SK-N-SH treated with all-trans-retinoic acid at 6 μM for 48 hours (cell line): ENCODE results near the gene ETV6.
A peak's percentile ranks its signal among the peaks of the same experiment; 100 is the strongest.

ENCODE experiments used
- ATAC-seq: fragments of 200-7000 bp; cut with Tn5 transposase; 3 replicates; pipeline ENCODE4 v1.9.1; 2020; ENCODE audit warnings: mild to moderate bottlenecking, moderate library complexity
- ARNTL ChIP-seq: fragments of 450-650 bp; formaldehyde crosslinking; IDR thresholded peaks from 2 replicates; pipeline ENCODE4 v1.5.0; 2020; ENCODE audit warnings: low read depth, mild to moderate bottlenecking, moderate library complexity, borderline replicate concordance
- CREB5 ChIP-seq: fragments of 250-450 bp; sonication (Bioruptor Pico); IDR thresholded peaks from 2 replicates; pipeline ENCODE4 v1.5.1; 2020; ENCODE audit warnings: low read depth, mild to moderate bottlenecking, moderate library complexity
- CSDC2 ChIP-seq: fragments of 250-450 bp; sonication (Bioruptor Pico); IDR thresholded peaks from 2 replicates; pipeline ENCODE4 v1.5.0; 2020; ENCODE audit warnings: mild to moderate bottlenecking, moderate library complexity
- CSRNP3 ChIP-seq: fragments of 250-450 bp; sonication (Bioruptor Pico); IDR thresholded peaks from 2 replicates; pipeline ENCODE4 v1.5.1; 2021; ENCODE audit warnings: mild to moderate bottlenecking, moderate library complexity
- ESRRG ChIP-seq: fragments of 250-450 bp; sonication (Bioruptor Pico); IDR thresholded peaks from 2 replicates; pipeline ENCODE4 v1.6.1; 2021; ENCODE audit warnings: mild to moderate bottlenecking
- GLIS3 ChIP-seq: fragments of 250-450 bp; sonication (Bioruptor Pico); IDR thresholded peaks from 2 replicates; pipeline ENCODE4 v1.5.0; 2020; ENCODE audit warnings: mild to moderate bottlenecking, moderate library complexity
- ISL1 ChIP-seq: fragments of 250-450 bp; sonication (Bioruptor Pico); IDR thresholded peaks from 2 replicates; pipeline ENCODE4 v2.1.2; 2022; ENCODE audit warnings: mild to moderate bottlenecking, moderate library complexity
- OSR1 ChIP-seq: fragments of 250-450 bp; sonication (Bioruptor Pico); IDR thresholded peaks from 2 replicates; pipeline ENCODE4 v1.8.0; 2022; ENCODE audit warnings: moderate library complexity, mild to moderate bottlenecking, inconsistent platforms
- PATZ1 ChIP-seq: fragments of 250-450 bp; sonication (Bioruptor Pico); IDR thresholded peaks from 2 replicates; pipeline ENCODE4 v1.8.0; 2020; ENCODE audit warnings: mild to moderate bottlenecking, moderate library complexity, borderline replicate concordance
- POU6F1 ChIP-seq: fragments of 250-450 bp; sonication (Bioruptor Pico); IDR thresholded peaks from 2 replicates; pipeline ENCODE4 v1.8.0; 2021; ENCODE audit warnings: low read depth, mild to moderate bottlenecking, moderate library complexity, borderline replicate concordance
- PPARA ChIP-seq: fragments of 250-450 bp; sonication (Bioruptor Pico); IDR thresholded peaks from 2 replicates; pipeline ENCODE4 v1.5.0; 2020; ENCODE audit warnings: mild to moderate bottlenecking, borderline replicate concordance
- RARB ChIP-seq: fragments of 250-450 bp; sonication (Bioruptor Pico); IDR thresholded peaks from 2 replicates; pipeline ENCODE4 v1.8.0; 2021; ENCODE audit warnings: mild to moderate bottlenecking, moderate library complexity
- SNAI2 ChIP-seq: fragments of 250-450 bp; sonication (Bioruptor Pico); IDR thresholded peaks from 2 replicates; pipeline ENCODE4 v1.5.0; 2020; ENCODE audit warnings: mild to moderate bottlenecking, moderate library complexity
- TCF4 ChIP-seq: fragments of 250-450 bp; sonication (Bioruptor Pico); IDR thresholded peaks from 2 replicates; pipeline ENCODE4 v1.8.0; 2021; ENCODE audit warnings: mild to moderate bottlenecking, moderate library complexity, borderline replicate concordance
- TOX ChIP-seq: fragments of 250-450 bp; sonication (Bioruptor Pico); IDR thresholded peaks from 2 replicates; pipeline ENCODE4 v1.8.0; 2021; ENCODE audit warnings: mild to moderate bottlenecking, moderate library complexity, borderline replicate concordance
- TSHZ2 ChIP-seq: fragments of 250-450 bp; sonication (Bioruptor Pico); IDR thresholded peaks from 2 replicates; pipeline ENCODE4 v1.5.0; 2020; ENCODE audit warnings: mild to moderate bottlenecking, moderate library complexity
- ZC3H10 ChIP-seq: fragments of 250-450 bp; sonication (Bioruptor Pico); IDR thresholded peaks from 2 replicates; pipeline ENCODE4 v1.5.1; 2021; ENCODE audit warnings: mild to moderate bottlenecking, moderate library complexity
- ZFP3 ChIP-seq: fragments of 250-450 bp; sonication (Bioruptor Pico); IDR thresholded peaks from 2 replicates; pipeline ENCODE4 v1.5.0; 2020; ENCODE audit warnings: mild to moderate bottlenecking, moderate library complexity
- ZNF565 ChIP-seq: fragments of 450-650 bp; formaldehyde crosslinking; conservative IDR thresholded peaks from 2 replicates; pipeline ENCODE4 v1.5.0; 2020; ENCODE audit warnings: low read depth, mild to moderate bottlenecking, moderate library complexity
- ZNF70 ChIP-seq: fragments of 450-650 bp; formaldehyde crosslinking; IDR thresholded peaks from 2 replicates; pipeline ENCODE4 v1.5.0; 2020; ENCODE audit warnings: mild to moderate bottlenecking, moderate library complexity
- ZNF8 ChIP-seq: fragments of 450-650 bp; formaldehyde crosslinking; IDR thresholded peaks from 2 replicates; pipeline ENCODE4 v1.5.0; 2020; ENCODE audit warnings: mild to moderate bottlenecking, moderate library complexity

Gene ETV6

GRCh38 chr12:11601647-11602046 lies 47.8 kb upstream of the ETV6 start:
- peak; percentile 56; the same call in 2 of the 3 replicates for ATAC-seq
- TF ChIP-seq ZFP3 (CRISPR knock-in tag) (no peak), ZC3H10 (no peak), PATZ1 (no peak), CSRNP3 (no peak), ARNTL (CRISPR knock-in tag) (no peak), ZNF565 (no peak), ZNF70 (no peak), SNAI2 (CRISPR knock-in tag) (no peak), TCF4 (no peak), TOX (CRISPR knock-in tag) (no peak), POU6F1 (CRISPR knock-in tag) (no peak), PPARA (CRISPR knock-in tag) (no peak), CSDC2 (no peak), CREB5 (CRISPR knock-in tag) (no peak), GLIS3 (CRISPR knock-in tag) (no peak), RARB (CRISPR knock-in tag) (no peak), ESRRG (no peak), OSR1 (CRISPR knock-in tag) (no peak), TSHZ2 (CRISPR knock-in tag) (no peak), ISL1 (CRISPR knock-in tag) (no peak)

GRCh38 chr12:11607313-11608081 lies 42.0 kb upstream of the ETV6 start:
- TF ChIP-seq TSHZ2 (CRISPR knock-in tag) (no peak), ZNF70 (no peak), ISL1 (CRISPR knock-in tag) (no peak), CSDC2 (no peak), GLIS3 (CRISPR knock-in tag) (no peak), CSRNP3 (no peak), ESRRG (no peak), ARNTL (CRISPR knock-in tag) (no peak), ZNF8 (CRISPR knock-in tag) (no peak), SNAI2 (CRISPR knock-in tag) (no peak), TCF4 (no peak)
- peak; percentile 60 for ATAC-seq
